ENCODE measurements around the gene CENPU. TPM values are rescaled to one million over a fixed set of nuclear protein-coding genes. Genes with fewer than 3 reads are reported as not detected.

CENPU gene
- total and polyA plus RNA-seq, 2 experiments from 2014 or later = 88.3 to 186 TPM

- Mint-ChIP-seq H3K27me3 (ENCODE audit: insufficient read depth, low read depth, poor library complexity) (peaks cover 5% of the 10 kb centered on the region), H3K27ac (no peak overlapping the region), H3K4me3 (no peak overlapping the region), H3K9me3 (no peaks in the 10 kb centered on the region), H3K4me1 (peaks cover 4% of the 10 kb centered on the region; the same call in 2 of the 3 replicates), H3K36me3 (ENCODE audit: low read depth) (peaks cover 74% of the 10 kb centered on the region)
- Histone ChIP-seq H3K4me2 (no peak overlapping the region), H3F3A (replicated peaks; ENCODE audit: low read depth) (no peaks in the 10 kb centered on the region), H3K79me2 (replicated peaks; ENCODE audit: insufficient read depth) (peaks cover 11% of the 10 kb centered on the region; the same call in 1 of the 2 replicates), H3K27ac (ENCODE audit: low read depth) (no peak overlapping the region), H3K4me1 (ENCODE audit: insufficient read depth) (no peaks in the 10 kb centered on the region), H3K9me2 (ENCODE audit: insufficient read depth) (no peaks in the 10 kb centered on the region), H3K36me3 (ENCODE audit: insufficient read depth) (peaks cover 58% of the 10 kb centered on the region), H3K4me3 (no peak overlapping the region), H4K20me1 (replicated peaks; ENCODE audit: insufficient read depth) (peaks cover 20% of the 10 kb centered on the region), H2AFZ (no peak overlapping the region), H3K27me3 (ENCODE audit: insufficient read depth) (no peaks in the 10 kb centered on the region)
- no peak for TF ChIP-seq CREB1 (CRISPR knock-in tag; IDR thresholded peaks at IDR 0.05; ENCODE audit: low read depth)
- no peak for TF ChIP-seq NANOG (IDR thresholded peaks at IDR 0.05; ENCODE audit: borderline replicate concordance)
- no peak for TF ChIP-seq STAT1 (IDR thresholded peaks at IDR 0.05; ENCODE audit: unreplicated experiment)
- no peak for TF ChIP-seq JUNB (IDR thresholded peaks at IDR 0.05; ENCODE audit: unreplicated experiment)
- no peak for TF ChIP-seq POLR2AphosphoS5 (IDR thresholded peaks at IDR 0.05; ENCODE audit: low read depth)
- no peak for ATAC-seq
- no peak for DNase-seq (ENCODE audit: low spot score)
These were observed 34.0 kb downstream of the CENPU start for GRCh38 chr4:184699941-184700340.

GRCh38 chr4:184697956-184698355, 35.9 kb downstream of the CENPU start:
- Histone ChIP-seq H3K27me3 (ENCODE audit: insufficient read depth) (no peaks in the 10 kb centered on the region), H3F3A (replicated peaks; ENCODE audit: low read depth) (no peaks in the 10 kb centered on the region), H3K79me2 (replicated peaks; ENCODE audit: insufficient read depth) (peaks cover 3% of the 10 kb centered on the region; the same call in 1 of the 2 replicates), H3K9me2 (ENCODE audit: insufficient read depth) (no peaks in the 10 kb centered on the region), H4K20me1 (replicated peaks; ENCODE audit: insufficient read depth) (peaks cover 6% of the 10 kb centered on the region; the same call in 1 of the 2 replicates), H3K4me3 (no peak overlapping the region), H3K36me3 (ENCODE audit: insufficient read depth) (peaks cover 54% of the 10 kb centered on the region), H3K4me2 (no peak overlapping the region), H3K27ac (ENCODE audit: low read depth) (no peak overlapping the region), H2AFZ (no peak overlapping the region), H3K4me1 (ENCODE audit: insufficient read depth) (no peaks in the 10 kb centered on the region)
- Mint-ChIP-seq H3K4me3 (no peak overlapping the region), H3K36me3 (ENCODE audit: low read depth) (peaks cover 76% of the 10 kb centered on the region), H3K4me1 (peaks cover 4% of the 10 kb centered on the region; the same call in 2 of the 3 replicates), H3K27ac (no peak overlapping the region), H3K9me3 (no peaks in the 10 kb centered on the region), H3K27me3 (ENCODE audit: insufficient read depth, low read depth, poor library complexity) (peaks cover 5% of the 10 kb centered on the region)
- TF ChIP-seq POLR2AphosphoS5 (IDR thresholded peaks at IDR 0.05; ENCODE audit: low read depth) (no peak), CREB1 (CRISPR knock-in tag; IDR thresholded peaks at IDR 0.05; ENCODE audit: low read depth) (no peak), ZNF331 (CRISPR knock-in tag; IDR thresholded peaks at IDR 0.05; ENCODE audit: low read depth) (no peak), EZH2 (IDR thresholded peaks at IDR 0.05; ENCODE audit: low read depth, unreplicated experiment) (no peak), EZH2phosphoT487 (IDR thresholded peaks at IDR 0.05; ENCODE audit: unreplicated experiment) (no peak), NANOG (IDR thresholded peaks at IDR 0.05; ENCODE audit: borderline replicate concordance) (no peak), ZNF462 (CRISPR knock-in tag; IDR thresholded peaks at IDR 0.05) (no peak)
- no peak for ATAC-seq
- DNase-seq (ENCODE audit: low spot score) = no peak

All from GM23338 (cell line).